Naive thymus-derived CD4-positive, alpha-beta T cell (primary cell): ENCODE data around the gene HOXC11. TPM values are rescaled to one million over a fixed set of nuclear protein-coding genes. Genes with fewer than 3 reads are reported as not detected.

Experiments used
- ATAC-seq: fragments of 150-1000 bp; cut with Tn5 transposase; 2 replicates; pipeline ENCODE4 v1.10.0; 2021; ENCODE audit warnings: mild to moderate bottlenecking, moderate library complexity
- CTCF ChIA-PET: fragments of 350-600 bp; sonication (Branson Sonifier 250); formaldehyde crosslinking; loops from one replicate; lab custom pipeline; 2021; ENCODE audit warnings: antibody characterized with exemption; lab: Charles Lee
- POLR2A ChIA-PET: fragments of 350-600 bp; sonication (Branson Sonifier 250); formaldehyde crosslinking; loops from one replicate; lab custom pipeline; 2021; ENCODE audit warnings: antibody characterized with exemption, inconsistent platforms; lab: Charles Lee
- DNase-seq, 9 donors: peaks; one replicate each; pipeline versions ENCODE4 v3.0.0 to v3.0.0-alpha.2; 2020 to 2022; ENCODE audit warnings: mixed read lengths in 1 of 9
- H3K27ac ChIP-seq: one replicate; pipeline ENCODE4 v1.7.0; 2013; ENCODE audit warnings: mild to moderate bottlenecking, low read depth, low read length, moderate library complexity
- H3K27me3 ChIP-seq, 2 donors: one replicate each; pipeline ENCODE4 v1.7.0; 2013; ENCODE audit warnings: low read length in 2 of 2, mild to moderate bottlenecking in 2 of 2, moderate library complexity in 2 of 2; ENCODE audit not compliant: control insufficient read depth in 2 of 2, insufficient read depth in 2 of 2
- H3K36me3 ChIP-seq, 3 experiments: 1 replicate in 2 of 3; 2 replicates in 1 of 3; pipeline ENCODE4 v1.7.0; 2013; ENCODE audit warnings: low read length in 3 of 3, mild to moderate bottlenecking in 3 of 3, moderate library complexity in 1 of 3; ENCODE audit not compliant: insufficient read depth in 3 of 3, control insufficient read depth in 2 of 3
- H3K4me1 ChIP-seq, 2 donors: one replicate each; pipeline ENCODE4 v1.7.0; 2013; ENCODE audit warnings: low read length in 2 of 2, mild to moderate bottlenecking in 2 of 2, moderate library complexity in 1 of 2; ENCODE audit not compliant: control insufficient read depth in 2 of 2, insufficient read depth in 2 of 2
- H3K4me3 ChIP-seq: 2 replicates; pipeline ENCODE4 v1.7.0; 2013; ENCODE audit warnings: mild to moderate bottlenecking, low read length
- H3K9me3 ChIP-seq, 3 experiments: 1 replicate in 2 of 3; 2 replicates in 1 of 3; pipeline ENCODE4 v1.7.0; 2013; ENCODE audit warnings: low read length in 3 of 3; ENCODE audit not compliant: control insufficient read depth in 2 of 3
- H3K27ac Mint-ChIP-seq, 9 donors: one replicate each; pipeline ENCODE4 v1.8.0; 2020 to 2022; ENCODE audit warnings: mixed read lengths in 9 of 9, mild to moderate bottlenecking in 8 of 9, moderate library complexity in 5 of 9, inconsistent platforms in 2 of 9
- H3K27me3 Mint-ChIP-seq, 5 donors: one replicate each; pipeline ENCODE4 v1.8.0; 2021 to 2022; ENCODE audit warnings: mixed read lengths in 5 of 5, mild to moderate bottlenecking in 1 of 5
- H3K36me3 Mint-ChIP-seq, 5 donors: one replicate each; pipeline ENCODE4 v1.8.0; 2020 to 2022; ENCODE audit warnings: mixed read lengths in 5 of 5, mild to moderate bottlenecking in 3 of 5, inconsistent platforms in 1 of 5
- H3K4me1 Mint-ChIP-seq, 7 donors: one replicate each; pipeline ENCODE4 v1.8.0; 2020 to 2022; ENCODE audit warnings: mixed read lengths in 7 of 7, mild to moderate bottlenecking in 3 of 7, inconsistent platforms in 1 of 7
- H3K4me3 Mint-ChIP-seq, 10 donors: one replicate each; pipeline ENCODE4 v1.8.0; 2020 to 2022; ENCODE audit warnings: mild to moderate bottlenecking in 10 of 10, mixed read lengths in 10 of 10, moderate library complexity in 6 of 10, inconsistent platforms in 2 of 10
- H3K9me3 Mint-ChIP-seq, 11 donors: one replicate each; pipeline ENCODE4 v1.8.0; 2020 to 2022; ENCODE audit warnings: mixed read lengths in 11 of 11, mild to moderate bottlenecking in 4 of 11, inconsistent platforms in 1 of 11, moderate library complexity in 1 of 11
- intact Hi-C, 2 donors: fragments of 100-400 bp; cut with micrococcal nuclease; formaldehyde crosslinking; loops; one replicate each; pipeline ENCODE4 v1.15.1; 2023
- polyA plus RNA-seq, 2 donors: library from polyadenylated mRNA; unstranded; fragments of 300-500 nt; fragmentation: Illumina TruSeq; gene quantifications; one replicate each; pipeline ENCODE4 v1.2.3, GENCODE V29; 2021
- total RNA-seq, 6 experiments: library from RNA in 5 of 6; stranded (reverse) in 5 of 6; gene quantifications; 1 replicate in 5 of 6; 2 replicates in 1 of 6; pipeline ENCODE4 v1.2.3 and lab custom pipeline; 2021 to 2026

HOXC11 gene
- total and polyA plus RNA-seq, 7 experiments from 2014 or later, result not detected

DNA sequence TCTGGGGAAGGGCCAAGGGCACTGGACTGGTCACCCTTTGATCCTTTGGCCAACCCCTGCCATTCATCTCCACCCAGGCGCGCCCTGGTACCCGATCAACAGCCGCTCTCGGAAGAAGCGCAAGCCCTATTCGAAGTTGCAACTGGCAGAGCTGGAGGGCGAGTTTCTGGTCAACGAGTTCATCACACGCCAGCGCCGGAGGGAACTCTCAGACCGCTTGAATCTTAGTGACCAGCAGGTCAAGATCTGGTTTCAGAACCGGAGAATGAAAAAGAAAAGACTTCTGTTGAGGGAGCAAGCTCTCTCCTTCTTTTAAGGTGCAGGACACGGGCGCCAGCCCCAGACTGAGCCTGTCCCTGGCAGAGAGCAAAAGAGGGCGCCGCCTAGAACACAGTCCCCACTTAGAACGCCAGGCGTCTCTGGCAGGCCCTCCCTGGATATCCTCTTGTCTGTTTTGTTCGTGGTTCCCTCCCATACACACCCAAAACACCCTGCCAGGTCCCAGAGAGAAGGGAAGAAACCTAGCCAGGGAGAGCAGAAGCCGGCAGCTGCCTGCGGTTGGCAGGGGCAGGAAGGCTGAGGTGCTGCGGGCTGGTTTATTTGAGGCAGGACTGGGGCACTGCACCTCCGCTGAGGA is 16.6 kb upstream of the HOXC11 start:
- Mint-ChIP-seq H3K27ac (peak overlapping the region in 4 of 9 donors; percentile 14 to 74 (median 56)), H3K27me3 (peaks cover 76 to 89% (median 88%) of the 10 kb centered on the region in 5 donors), H3K4me3 (peak overlapping the region in 9 of 10 donors; percentile 4 to 51 (median 33)), H3K4me1 (peaks cover 9 to 57% (median 31%) of the 10 kb centered on the region in 7 donors), H3K9me3 (peaks cover 0 to 35% (median 6%) of the 10 kb centered on the region in 11 donors), H3K36me3 (peaks cover 0 to 4% (median 0%) of the 10 kb centered on the region in 5 donors)
- POLR2A ChIA-PET, result no interaction called here
- CTCF ChIA-PET, result no interaction called here
- Histone ChIP-seq H3K27ac (no peak overlapping the region), H3K27me3 (peaks cover 47 to 72% of the 10 kb centered on the region in 2 donors), H3K36me3 (no peaks in the 10 kb centered on the region), H3K9me3 (no peaks in the 10 kb centered on the region), H3K4me3 (no peak overlapping the region), H3K4me1 (peaks cover 4 to 10% of the 10 kb centered on the region in 2 donors)
- ATAC-seq (no peak), DNase-seq (no peak)
- intact Hi-C loops, result loop anchor here in 1 of 2 donors (5.0 kb wide), 1 partner anchor 96 kb away; the partner anchor contains the start of gene HOXC4

DNA sequence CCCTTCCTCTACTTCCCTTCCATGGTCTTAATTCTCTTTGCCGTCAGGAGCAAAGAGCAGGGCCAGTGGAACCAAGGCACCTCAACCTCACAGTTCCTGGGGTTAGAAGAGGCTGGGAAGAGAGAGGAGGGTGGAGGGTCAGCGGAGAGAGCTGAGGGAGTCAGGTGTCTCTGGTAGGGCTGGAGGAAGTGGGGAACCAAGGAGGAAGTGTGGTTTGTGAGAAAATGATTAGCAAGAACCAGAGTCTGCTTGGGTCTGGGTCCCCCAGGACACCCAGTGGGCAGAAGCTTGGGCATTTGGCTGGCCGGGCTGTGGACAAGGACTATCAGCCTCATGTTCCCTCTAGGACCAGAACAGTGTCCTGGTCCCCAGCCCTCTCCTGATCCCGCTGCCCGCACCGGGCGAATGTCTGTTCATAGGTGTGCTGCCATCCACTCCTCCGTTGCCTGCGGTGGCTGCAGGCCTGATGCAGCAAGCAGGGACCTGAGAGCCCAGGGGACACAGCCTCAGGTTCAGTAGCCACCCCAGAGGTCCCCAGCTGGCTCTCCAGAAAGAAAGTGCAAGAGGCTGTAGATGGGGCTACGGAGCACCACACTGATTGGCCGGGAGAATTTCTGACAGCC is 15.9 kb upstream of the HOXC11 start:
- Histone ChIP-seq H3K9me3 (no peaks in the 10 kb centered on the region), H3K27me3 (peaks cover 44 to 72% of the 10 kb centered on the region in 2 donors), H3K27ac (no peak overlapping the region), H3K36me3 (no peaks in the 10 kb centered on the region), H3K4me3 (no peak overlapping the region), H3K4me1 (peaks cover 4 to 6% of the 10 kb centered on the region in 2 donors)
- CTCF ChIA-PET, result no interaction called here
- Mint-ChIP-seq H3K4me3 (peak overlapping the region in 4 of 10 donors; percentile 17 to 40 (median 31)), H3K27me3 (peaks cover 76 to 89% (median 86%) of the 10 kb centered on the region in 5 donors), H3K4me1 (peaks cover 9 to 54% (median 31%) of the 10 kb centered on the region in 7 donors), H3K27ac (peak overlapping the region in 1 of 9 donors; percentile 67), H3K9me3 (peaks cover 0 to 35% (median 6%) of the 10 kb centered on the region in 11 donors), H3K36me3 (peaks cover 0 to 4% (median 0%) of the 10 kb centered on the region in 5 donors)
- POLR2A ChIA-PET, result no interaction called here
- intact Hi-C loops, result loop anchor here in 1 of 2 donors (5.0 kb wide), 1 partner anchor 95 kb away; the partner anchor contains the start of gene HOXC4
- ATAC-seq (no peak), DNase-seq (no peak)

DNA sequence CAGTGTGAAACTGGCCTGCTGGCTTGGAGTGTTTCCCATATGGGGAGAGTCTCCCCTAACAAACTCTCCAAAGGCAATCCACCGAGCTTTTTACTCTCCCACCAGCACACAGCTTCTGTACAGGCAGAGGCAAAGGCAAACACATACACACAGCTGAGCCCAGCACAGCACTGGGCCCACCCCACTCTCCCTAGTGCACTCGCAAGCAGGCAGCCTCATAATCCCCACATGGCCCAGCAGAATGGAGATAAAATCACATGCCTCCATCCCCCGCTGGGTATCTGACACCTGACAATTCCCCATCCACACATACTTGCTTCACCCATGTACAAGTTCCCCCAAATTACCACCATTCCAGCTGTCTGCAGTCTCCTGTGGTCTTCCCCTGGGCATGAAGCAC is 14.8 kb upstream of the HOXC11 start:
- Histone ChIP-seq H3K4me3 (no peak overlapping the region), H3K27ac (no peak overlapping the region), H3K36me3 (no peaks in the 10 kb centered on the region), H3K9me3 (no peaks in the 10 kb centered on the region), H3K27me3 (peaks cover 44 to 70% of the 10 kb centered on the region in 2 donors), H3K4me1 (peaks cover 4 to 6% of the 10 kb centered on the region in 2 donors)
- no peak overlapping the region for H3K27ac Mint-ChIP-seq
- peaks cover 9 to 46% (median 25%) of the 10 kb centered on the region in 7 donors for H3K4me1 Mint-ChIP-seq
- H3K36me3 Mint-ChIP-seq, result peaks cover 0 to 4% (median 0%) of the 10 kb centered on the region in 5 donors
- CTCF ChIA-PET, result no interaction called here
- H3K9me3 Mint-ChIP-seq, result peaks cover 0 to 31% (median 5%) of the 10 kb centered on the region in 11 donors
- ATAC-seq (no peak), DNase-seq (no peak)
- H3K27me3 Mint-ChIP-seq, result peaks cover 77 to 88% (median 87%) of the 10 kb centered on the region in 5 donors
- intact Hi-C loops, result loop anchor here in 1 of 2 donors (5.0 kb wide), 1 partner anchor 94 kb away; the partner anchor contains the start of gene HOXC4
- peak overlapping the region in 1 of 10 donors; percentile 19 for H3K4me3 Mint-ChIP-seq
- POLR2A ChIA-PET, result interaction anchor here (1.2 kb wide), 1 partner anchor 11 kb away, joined by 3 read pairs; no protein-coding TSS in a partner anchor

DNA sequence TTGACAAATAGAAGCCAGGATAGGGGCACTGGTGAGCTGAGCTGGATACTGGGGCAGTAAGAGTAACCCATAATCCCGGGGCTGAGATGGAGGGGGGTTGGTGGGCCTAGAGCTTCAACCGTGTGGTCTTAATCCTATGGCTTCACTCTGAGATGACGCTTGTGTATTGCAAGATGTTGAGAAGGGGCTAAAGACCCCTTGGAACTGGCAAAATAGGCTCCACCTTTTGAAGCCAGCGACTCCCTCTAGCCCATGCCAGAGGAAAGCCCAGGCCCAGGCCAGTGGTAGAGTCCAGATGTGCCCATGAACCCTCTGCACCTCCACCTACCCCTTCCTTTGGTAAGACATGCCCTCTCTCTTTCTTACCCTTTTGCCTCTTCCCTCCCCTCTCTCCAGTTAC is 13.6 kb upstream of the HOXC11 start:
- peaks cover 4 to 6% of the 10 kb centered on the region in 2 donors for H3K4me1 ChIP-seq
- H3K36me3 ChIP-seq, result no peaks in the 10 kb centered on the region
- Mint-ChIP-seq H3K9me3 (peaks cover 0 to 25% (median under 1%) of the 10 kb centered on the region in 11 donors), H3K4me1 (peaks cover 10 to 46% (median 24%) of the 10 kb centered on the region in 7 donors), H3K27ac (no peak overlapping the region), H3K27me3 (peaks cover 77 to 87% (median 86%) of the 10 kb centered on the region in 5 donors), H3K4me3 (no peak overlapping the region), H3K36me3 (peaks cover 0 to 4% (median 0%) of the 10 kb centered on the region in 5 donors)
- CTCF ChIA-PET, result no interaction called here
- peaks cover 35 to 71% of the 10 kb centered on the region in 2 donors for H3K27me3 ChIP-seq
- no peak overlapping the region for H3K4me3 ChIP-seq
- ATAC-seq (no peak), DNase-seq (no peak)
- no peaks in the 10 kb centered on the region for H3K9me3 ChIP-seq
- POLR2A ChIA-PET, result interaction anchor here (1.2 kb wide), 1 partner anchor 10 kb away, joined by 3 read pairs; no protein-coding TSS in a partner anchor
- intact Hi-C loops, result loop anchor here in 1 of 2 donors (5.0 kb wide), 1 partner anchor 93 kb away; the partner anchor contains the start of gene HOXC4
- H3K27ac ChIP-seq, result no peak overlapping the region

DNA sequence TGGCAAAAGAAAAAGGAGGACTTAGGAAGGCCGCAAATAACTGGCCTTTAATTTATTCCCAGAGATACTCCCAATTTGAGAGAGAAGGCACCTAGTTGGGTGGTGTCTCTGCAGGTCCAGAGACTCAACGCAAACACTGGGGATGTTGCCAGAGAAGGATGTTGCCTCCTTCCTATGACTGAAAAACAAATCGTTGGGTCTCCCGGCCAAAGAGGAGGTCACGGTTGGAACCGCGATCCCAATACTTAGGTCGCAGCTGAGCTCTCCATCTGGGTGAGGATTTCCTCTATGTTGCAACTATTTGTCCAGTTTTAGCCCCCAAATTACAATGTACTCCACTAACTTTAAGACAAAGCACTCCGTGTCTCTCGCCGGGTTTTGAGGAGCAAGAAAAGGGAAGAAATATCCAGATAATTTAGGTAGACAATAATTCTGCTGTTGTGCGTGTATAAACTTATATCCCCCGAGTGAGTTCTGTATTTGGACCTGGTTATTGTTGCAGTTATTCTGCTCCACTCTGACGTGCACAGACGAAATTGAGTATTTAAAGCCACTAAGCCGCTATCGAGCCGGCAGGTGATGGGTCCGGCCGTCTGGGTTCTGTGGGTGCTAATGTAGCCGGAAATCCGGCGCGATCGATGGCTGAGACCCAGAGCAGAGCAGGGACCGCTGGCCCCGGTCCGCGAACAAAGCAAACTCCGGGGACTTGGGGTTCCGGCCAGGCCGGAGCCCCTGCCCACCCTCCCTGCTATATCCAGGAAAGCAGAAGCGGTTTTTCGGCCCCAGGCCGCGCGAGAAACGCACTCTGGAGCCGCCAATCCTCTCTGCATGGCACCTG is 12.5 kb upstream of the HOXC11 start:
- intact Hi-C loops, result loop anchor here (5.0 kb wide), 3 partner anchors 33 to 72 kb away; partner anchors contain the start of gene HOXC5 (in 1 of the 2)
- Mint-ChIP-seq H3K9me3 (peaks cover 0 to 24% (median 3%) of the 10 kb centered on the region in 11 donors), H3K27me3 (peaks cover 87 to 93% (median 90%) of the 10 kb centered on the region in 5 donors), H3K4me1 (peaks cover 11 to 52% (median 33%) of the 10 kb centered on the region in 7 donors), H3K4me3 (peak overlapping the region in 3 of 10 donors; percentile 1 to 34 (median 2)), H3K27ac (peak overlapping the region in 3 of 9 donors; percentile 33 to 51 (median 40)), H3K36me3 (peaks cover 0 to 6% (median under 1%) of the 10 kb centered on the region in 5 donors)
- no peak overlapping the region for H3K27ac ChIP-seq
- no peaks in the 10 kb centered on the region for H3K36me3 ChIP-seq
- H3K4me1 ChIP-seq, result peaks cover 8 to 9% of the 10 kb centered on the region in 2 donors
- CTCF ChIA-PET, result no interaction called here
- POLR2A ChIA-PET, result no interaction called here
- ATAC-seq (no peak), DNase-seq (no peak)
- H3K4me3 ChIP-seq, result no peak overlapping the region
- peaks cover 39 to 73% of the 10 kb centered on the region in 2 donors for H3K27me3 ChIP-seq
- no peaks in the 10 kb centered on the region for H3K9me3 ChIP-seq
